GM18519 (cell line): ENCODE results near the gene RAB22A.

Experiments
- ATAC-seq: cut with Tn5 transposase; IDR thresholded peaks from one replicate; pipeline ENCODE4 v1.9.1; 2021; ENCODE audit warnings: mild to moderate bottlenecking, moderate library complexity; ENCODE audit not compliant: unreplicated experiment, low FRiP score

RAB22A gene, protein sequence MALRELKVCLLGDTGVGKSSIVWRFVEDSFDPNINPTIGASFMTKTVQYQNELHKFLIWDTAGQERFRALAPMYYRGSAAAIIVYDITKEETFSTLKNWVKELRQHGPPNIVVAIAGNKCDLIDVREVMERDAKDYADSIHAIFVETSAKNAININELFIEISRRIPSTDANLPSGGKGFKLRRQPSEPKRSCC

DNA sequence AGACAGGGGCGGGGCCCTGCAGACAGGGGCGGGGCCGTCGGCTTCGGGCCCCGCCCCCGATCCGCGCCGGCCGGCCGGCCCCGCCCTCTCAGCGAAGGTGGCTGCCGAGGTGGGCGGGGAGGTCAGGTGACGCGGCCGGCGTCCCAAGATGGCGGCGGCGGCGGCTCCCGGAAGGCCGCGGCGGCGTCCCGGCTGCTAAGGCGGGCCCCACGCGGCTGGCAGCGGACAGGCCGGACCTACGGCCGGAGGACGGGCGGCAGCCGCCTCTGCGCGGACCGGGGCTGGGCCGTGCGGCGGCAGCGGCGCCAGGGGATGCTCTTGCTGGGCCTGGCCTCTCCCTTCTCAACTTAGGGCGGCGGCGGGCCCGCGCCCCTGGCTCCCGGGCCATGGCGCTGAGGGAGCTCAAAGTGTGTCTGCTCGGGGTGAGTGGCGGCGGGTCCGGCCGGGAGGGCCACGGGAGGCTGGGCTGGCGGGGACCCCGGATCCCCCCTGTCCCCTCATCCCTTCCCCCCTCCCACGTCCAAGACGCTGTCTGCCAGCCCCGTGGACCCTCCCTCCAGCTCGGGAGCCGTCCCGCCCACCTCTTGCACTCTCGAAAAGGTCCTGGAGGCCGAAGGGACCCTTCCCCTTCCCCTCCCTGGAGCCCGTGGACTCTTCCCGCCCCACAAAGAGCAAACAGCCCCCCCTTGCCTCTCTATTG lies at the start of gene RAB22A:
RAB22A (plus strand) TSS at position 125 of the 700 bp plus-strand sequence; CDS start at position 387, 262 bp downstream.
- peak; percentile 58 for ATAC-seq

DNA sequence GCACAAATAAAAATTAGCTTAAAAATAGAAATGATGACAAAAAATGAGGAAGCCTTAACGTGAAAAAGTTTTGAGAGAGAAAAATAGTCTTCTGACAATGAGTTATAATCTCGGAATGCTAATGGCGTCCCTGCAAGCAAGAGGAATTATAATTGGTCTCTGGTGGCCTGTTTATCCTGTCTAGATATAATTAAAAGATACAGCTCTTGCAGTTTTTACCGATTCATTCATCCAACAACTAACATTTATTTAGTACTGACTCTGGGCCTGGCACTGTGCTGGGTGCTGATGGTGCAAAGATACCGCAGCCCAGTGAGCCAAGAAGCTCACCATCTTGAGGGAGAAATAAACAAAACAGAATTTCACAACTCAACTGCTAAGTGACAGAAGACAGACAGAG lies 49.5 kb upstream of the RAB22A start:
- no peak for ATAC-seq

DNA sequence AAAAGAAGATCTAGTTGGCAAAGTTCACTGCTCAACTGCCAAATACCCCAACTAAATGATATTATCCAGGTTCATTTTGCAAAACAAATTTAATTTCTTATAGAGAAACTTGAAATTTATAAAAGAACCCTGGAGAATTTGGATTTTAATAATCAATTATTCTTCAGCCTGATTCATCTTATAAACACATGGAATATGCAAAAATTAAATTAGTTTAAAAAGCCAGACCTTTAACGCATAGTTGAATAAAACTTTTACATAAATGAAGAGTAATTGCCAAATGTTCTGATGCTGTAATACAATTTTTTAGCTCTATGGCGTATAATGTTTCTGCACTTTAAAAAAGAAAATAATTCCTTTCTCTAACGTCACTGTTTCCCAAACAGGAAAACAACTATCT lies 47.9 kb upstream of the RAB22A start:
- no peak for ATAC-seq

DNA sequence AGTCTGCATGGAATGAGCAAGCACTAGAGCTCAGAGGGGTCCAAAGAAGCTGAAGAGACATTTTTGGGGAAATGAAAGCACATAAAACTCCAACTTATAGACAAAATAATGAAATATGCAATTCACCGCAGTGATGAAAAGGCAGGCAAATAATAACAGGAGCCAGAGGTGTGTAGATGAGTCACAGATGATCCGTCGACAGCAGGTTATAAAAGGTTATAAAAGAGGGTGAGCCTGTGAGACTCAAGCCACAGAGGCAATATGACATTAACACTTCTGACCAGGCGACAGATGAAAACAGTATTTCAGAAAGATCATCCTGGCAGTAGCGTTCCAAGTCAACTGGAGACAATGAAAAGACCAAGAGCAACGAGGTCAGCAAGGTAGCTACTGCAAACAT lies 45.2 kb upstream of the RAB22A start:
- ATAC-seq = no peak

DNA sequence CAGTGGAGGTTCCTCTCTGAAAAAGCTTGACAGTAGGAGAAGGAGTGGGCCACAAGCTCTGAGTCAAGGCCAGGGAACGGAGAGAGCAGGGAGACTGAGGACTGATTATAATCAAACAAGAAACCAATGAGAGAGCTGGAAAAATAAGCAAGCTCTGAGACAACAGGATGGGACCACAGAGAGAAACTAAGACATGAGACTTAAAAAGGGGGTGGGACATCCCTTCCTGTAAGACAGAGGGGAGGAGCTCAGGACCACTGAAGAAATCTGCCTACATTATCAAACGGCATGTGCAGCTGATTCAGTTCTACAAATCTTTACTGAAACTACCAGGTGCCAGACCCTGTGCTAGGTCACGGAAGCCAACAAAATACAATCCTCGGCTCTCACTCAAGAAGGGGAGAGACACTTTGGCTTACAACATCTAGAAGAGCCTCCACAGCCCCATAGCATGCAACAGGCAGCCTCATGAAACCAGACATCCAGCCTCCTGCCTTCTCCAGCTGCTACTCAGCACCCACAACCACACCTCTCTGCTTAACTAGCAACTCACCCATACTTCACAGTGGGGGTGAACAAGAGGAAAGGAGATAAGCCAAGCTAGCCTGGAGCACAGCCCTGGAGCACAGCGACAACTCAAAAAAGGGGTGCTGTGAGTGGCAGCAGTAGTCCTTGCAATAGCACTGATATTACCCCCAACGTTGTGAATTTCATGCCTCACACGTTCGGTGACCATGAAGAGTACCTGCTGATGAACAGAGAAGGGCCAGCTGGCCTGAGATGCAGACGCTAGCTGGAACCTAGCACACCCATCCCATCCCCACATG lies 41.9 kb upstream of the RAB22A start:
- no peak for ATAC-seq

DNA sequence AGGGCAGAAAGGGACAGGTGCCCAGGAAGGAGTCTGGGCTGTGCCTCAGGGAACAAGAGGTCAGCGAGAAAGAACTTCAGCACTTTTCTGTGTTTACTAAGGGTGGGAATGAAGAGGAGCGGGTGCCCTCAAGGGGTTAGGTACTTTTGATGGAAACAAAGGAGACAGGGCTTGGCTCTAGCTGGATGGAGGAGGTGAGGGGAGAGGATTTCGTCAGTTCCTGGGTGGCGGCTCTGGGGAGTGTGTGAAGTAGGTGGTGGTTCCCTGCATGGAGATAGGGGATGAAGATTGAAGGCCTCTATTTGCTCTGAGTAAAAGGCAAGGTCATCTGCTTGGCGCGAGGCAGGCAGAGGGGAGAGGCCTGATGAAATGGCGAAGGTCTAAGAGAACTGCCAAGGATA lies 41.1 kb upstream of the RAB22A start:
- no peak for ATAC-seq

DNA sequence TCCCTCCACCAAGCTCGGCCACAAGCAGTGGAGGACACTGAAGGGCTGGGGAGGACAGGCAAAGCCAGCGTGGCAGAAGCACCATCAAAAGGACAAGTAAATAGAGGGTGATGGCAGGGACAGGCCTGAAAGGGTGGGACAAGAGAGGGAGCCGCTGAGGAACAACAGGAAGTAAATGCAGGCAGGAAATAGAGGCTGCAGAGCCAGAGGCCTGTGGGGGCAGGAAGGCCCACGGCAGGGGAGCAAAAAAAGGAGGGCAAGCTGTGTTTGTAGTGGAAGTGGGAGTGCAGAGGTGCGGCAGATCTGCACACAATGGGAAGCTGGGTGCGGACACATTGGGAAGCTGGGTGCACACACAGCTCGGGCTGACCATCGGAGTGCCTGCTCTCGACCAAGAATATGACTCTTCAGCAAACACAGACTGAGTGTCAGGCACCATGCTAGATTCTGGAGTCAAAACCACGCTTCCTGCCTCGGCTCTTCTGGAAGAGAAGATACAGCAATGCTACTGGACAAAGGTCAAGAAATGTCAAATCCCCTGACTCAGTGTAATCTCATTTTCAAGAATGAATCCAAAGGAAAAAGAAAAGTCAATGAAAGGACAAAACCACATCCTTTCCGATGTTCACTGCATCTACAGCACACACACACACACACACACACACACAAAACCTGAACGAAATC lies 40.4 kb upstream of the RAB22A start:
- ATAC-seq = no peak

DNA sequence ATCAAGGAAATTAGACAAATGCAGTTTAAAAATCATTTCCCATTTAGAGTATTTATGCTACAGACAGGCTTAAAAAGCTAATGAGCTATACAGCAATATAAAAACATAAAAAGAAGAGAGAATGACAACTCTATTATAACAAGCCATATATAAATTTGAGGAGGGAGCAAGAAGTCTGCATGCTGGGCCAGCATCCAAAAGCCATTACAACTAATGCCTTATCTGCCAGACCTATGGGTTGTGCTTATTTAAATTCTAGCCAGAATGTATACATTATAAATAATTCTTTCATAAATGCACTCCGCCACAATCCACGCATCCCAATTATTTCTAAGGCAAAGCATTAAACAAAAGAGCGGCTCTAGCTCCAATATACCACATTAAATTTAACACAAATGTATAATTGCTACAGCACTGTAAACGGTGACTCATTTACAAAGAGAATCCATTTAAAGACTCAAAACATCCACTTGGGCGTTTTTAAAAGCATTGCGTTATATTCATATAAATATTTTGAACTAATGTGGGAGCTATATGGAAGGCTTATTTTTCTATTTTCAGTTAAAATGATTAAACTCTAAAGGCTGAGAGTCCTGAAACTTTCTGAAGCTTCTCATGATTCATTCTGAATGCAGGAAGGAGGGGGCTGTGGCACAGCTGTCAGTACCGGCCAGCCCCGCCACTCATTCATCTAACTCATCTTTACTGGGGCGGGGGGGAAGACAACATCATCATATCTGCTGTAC lies 37.7 kb upstream of the RAB22A start:
- ATAC-seq = no peak

DNA sequence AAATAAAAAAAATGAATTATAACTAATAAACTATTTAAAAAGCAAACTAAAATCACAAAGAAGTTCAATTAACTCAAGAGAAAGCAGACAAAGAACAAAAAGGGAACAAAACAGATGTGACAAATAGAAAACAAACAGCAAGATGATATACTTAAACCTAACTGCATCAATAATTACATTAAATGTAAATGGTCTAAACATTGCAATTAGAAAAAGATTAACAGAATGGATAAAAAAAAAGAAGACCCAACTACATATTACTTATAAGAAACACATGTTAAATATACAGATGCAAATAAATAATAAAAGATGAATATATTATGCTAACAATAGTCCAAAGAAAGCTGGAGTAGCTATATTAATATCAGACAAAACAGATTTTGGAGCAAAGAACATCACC lies 35.1 kb upstream of the RAB22A start:
- no peak for ATAC-seq

DNA sequence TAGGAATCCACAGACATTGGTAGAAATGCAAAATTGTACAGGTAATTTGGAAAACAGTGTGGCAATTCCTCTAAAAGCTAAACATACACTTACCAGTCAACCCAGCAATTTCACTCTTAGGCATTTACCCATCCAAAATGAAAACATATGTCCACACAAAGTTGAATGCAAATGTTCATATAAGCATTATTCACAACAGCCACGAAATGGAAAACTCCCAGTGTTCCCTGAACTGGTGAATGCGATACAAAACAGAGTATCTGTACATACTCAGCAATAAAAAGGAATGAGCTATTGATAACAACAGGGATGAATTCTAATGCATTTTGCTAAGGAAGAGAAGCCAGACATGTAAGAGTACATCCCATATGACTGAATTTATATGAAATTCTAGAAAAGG lies 32.4 kb upstream of the RAB22A start:
- no peak for ATAC-seq

DNA sequence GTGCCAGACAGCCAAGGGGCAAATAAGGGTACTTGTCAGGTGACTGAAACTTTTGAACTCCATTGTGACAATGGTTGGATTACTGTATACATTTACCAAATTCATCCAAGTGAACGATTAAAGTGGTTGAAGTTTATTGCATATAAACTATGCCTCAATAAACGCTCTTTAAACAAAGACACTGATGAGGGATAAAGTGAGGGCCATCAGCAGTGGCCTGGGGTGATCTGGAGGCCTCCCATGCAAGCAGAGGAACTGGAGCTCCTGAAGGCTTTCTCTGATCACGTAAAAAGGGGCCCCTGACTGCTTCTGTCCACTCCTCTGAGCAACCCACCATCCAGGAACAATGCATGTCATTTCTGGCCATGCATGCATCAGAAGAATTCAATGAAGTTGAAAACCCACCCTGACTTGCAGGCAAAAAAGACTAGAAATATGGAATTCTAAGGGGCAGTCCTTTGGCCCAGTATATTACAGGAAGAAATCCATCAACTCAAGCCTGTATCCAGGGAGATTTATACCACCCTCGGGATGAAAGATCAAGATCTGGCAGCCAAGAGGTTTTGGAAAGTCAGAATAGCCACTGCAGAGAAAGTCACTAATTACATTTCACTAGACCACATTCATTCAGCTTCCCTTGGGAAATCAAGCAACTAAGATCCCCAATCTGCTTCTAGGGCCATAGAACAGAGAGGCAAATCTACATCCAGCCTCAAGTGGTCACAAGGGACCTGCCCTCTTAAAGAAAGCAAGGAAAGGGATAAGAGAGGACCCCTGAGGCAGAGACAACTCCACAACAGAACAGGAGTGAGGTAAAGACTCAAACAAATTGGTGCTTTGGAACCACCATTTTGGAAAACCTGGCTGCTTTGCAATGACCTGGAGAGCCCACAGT lies 31.7 kb upstream of the RAB22A start:
- no peak for ATAC-seq

DNA sequence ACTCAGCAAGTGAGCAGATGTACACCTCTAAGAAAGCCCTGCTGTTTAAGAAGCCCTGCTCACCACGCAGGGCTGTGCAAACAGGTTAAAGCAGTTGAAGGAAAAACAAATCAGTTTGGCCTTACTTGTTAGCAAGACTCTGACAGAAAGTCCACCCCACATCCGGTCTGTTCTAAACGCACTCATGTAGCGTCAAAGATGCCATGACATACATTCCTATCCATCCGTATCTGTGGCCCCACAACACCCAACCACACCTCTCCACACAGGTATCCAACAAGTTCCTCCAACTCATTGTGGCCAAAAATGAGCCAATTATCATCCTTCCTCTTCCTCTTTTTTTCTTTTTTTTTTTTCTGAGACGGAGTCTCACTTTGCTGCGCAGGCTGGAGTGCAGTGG lies 22.8 kb upstream of the RAB22A start:
- no peak for ATAC-seq

DNA sequence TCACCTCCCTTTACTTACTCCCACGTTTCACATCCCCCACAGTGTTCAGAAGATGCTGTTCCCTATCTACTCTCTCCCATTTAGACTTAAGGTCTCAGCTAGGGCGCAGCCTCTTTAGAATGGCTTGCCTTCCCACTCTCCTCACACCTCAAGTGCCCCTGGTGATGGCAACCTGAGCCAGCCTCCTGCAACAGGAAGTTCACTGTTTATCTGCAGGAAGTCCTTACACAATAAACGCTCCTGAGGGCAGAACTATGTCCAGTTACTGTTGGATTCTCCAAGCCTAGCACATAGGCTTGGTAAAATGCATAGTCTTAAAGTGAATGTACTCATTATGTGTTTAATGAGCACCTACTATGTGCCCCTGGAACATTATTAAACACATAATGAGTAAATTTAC lies 21.9 kb upstream of the RAB22A start:
- ATAC-seq = no peak

DNA sequence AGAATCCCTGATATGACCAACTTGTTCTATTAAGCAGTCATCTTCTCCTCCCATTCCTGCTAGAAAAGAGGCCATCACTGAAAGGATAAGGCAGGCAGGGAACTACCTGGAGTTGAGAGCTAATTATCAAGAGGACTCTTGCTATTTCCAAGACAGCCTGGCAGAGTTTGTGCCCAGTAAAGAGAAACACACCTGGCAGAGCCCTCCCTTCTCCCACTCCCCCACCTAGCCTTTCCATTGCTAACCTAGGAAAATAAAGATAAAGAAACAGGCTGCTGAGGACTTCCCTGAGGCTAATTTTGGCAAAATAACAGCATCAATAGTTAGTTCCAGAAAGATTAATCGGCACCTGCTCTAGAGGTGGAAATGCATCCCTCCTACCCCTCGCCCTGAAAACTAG lies 20.4 kb upstream of the RAB22A start:
- ATAC-seq = no peak

DNA sequence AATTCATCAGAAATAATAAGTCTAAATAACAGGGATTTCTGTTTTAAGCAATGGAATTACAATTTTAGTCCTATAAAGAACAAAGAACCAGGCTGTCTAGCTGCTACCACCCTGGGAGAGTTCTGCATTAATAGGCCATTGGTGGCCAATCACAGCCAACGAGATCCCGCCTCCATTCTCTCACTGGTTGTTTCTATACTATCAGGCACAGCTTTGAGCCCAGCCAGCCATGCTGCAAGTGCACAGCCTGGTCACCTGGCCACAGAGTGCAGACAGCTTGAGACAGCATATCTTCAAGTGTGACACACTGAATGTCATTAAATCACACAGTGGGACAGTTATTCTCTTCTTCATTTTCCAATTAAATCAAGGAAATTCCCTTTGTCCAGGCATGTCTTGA lies 16.1 kb upstream of the RAB22A start:
- no peak for ATAC-seq

DNA sequence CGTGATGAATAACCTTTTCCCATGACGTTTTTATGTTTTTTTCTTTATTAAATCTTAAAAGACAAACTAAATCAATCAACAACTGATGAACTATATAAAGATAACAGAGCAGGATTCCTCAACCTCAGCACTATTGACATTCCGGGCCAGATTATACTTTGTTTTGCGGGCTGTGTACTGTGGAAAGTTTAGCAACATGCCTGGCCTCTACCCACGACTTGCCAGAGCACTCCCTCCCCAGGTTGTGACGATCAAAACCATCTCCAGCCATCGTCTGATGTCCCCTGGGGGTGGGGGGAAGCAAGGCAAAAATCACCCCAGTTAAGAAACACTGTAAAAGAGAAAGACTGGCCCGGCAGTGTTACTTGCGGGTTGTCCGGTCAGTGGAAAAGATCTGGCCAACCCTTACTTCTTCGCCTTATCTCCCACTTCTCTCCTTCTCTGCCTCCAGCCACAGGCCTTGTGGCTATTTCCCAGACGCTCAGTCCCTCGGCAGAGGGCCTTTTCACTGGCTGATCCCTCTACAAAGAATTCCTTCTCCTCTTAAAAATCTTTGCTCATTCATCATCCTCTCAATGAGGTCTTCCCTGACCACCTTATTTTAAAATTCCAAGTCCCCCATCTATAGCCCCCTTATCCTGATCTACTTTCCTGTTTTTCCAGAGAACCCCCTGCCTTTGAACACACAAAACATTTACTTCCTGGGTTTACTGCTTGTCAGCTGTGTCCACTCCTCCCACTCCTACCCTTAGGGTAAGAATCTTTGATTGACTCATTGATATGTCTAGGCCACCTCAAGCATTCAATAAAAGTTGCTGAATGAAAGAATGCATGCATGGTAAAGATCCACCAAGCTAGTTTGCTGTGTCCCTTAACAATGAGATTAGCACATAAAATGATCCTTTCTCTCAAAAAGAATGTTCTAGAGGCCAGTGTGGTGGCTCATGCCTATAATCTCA lies 14.7 kb upstream of the RAB22A start:
- no peak for ATAC-seq

DNA sequence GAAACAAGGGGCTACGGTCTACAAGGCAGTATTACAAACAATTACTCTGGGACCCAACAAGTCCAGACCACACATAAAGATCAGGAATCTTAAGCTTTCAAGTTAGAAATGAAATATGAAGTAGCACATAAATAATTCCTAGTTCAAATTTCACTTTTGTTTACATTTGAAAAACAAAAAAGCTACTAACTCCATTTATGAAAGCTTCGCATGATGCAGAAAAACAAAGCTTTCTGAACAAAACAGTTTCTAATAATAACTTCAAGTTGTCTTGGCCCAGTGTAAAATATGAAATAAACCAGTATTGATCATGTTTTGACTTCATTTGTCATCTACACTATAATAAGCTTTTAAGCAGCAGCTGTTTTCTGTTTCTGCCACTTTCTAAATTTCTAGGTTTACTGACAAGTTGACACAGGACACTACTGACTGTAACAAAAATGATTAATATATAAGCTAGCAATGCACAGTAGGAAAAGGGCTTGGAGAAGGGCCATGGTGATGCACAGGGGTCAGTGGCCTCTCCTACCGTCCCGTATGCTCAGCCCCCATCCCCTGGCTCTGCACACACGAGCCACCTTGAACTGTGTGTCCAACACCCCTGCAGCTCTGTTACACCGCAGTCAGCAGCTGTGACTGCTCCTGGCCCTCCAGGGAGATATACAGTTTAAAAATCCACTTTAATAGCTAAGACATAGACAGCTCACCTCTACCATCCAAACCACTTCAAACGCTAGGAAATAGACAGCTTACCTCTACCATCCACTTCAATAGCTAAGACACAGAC lies 13.3 kb upstream of the RAB22A start:
- no peak for ATAC-seq

DNA sequence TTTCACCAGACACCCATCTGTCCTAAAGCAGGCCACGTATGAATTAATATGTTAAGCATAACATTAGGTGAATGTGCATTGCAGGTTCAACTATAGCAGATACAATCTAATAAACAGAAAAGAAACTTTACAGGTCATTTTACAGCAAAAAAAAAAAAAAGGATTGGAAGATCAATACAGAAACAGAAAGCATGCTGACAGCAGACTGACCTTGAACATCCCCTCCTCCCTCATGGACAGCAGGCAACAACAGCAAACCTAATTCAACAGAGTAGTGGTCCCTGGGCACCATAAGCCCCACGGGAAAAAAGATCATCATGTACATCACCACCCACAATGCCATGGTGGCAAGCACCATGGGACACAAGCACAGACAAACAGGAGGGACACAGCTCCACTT lies 12.1 kb upstream of the RAB22A start:
- no peak for ATAC-seq
